Upper lobe of right lung (tissue), 1 donor: ENCODE measurements around the gene BACH2. TPM values are rescaled to one million over a fixed set of nuclear protein-coding genes. Genes with fewer than 3 reads are reported as not detected.

ENCODE experiments used
- ATAC-seq: fragments of 200-7000 bp; cut with Tn5 transposase; one replicate; pipeline ENCODE4 v1.9.1; 2020; ENCODE audit warnings: mild to moderate bottlenecking, moderate library complexity
- DNase-seq: peaks from one replicate; pipeline ENCODE4 v3.0.0-alpha.2; 2020
- H3K27ac ChIP-seq: fragments of 200-600 bp; one replicate; pipeline ENCODE4 v1.8.0; 2022
- H3K27me3 ChIP-seq: fragments of 200-600 bp; one replicate; pipeline ENCODE4 v1.8.0; 2022; ENCODE audit warnings: mild to moderate bottlenecking
- H3K36me3 ChIP-seq: fragments of 200-600 bp; one replicate; pipeline ENCODE4 v1.8.0; 2022
- H3K4me1 ChIP-seq: fragments of 200-600 bp; one replicate; pipeline ENCODE4 v1.8.0; 2022
- H3K4me3 ChIP-seq: fragments of 200-600 bp; one replicate; pipeline ENCODE4 v1.8.0; 2022; ENCODE audit warnings: mild to moderate bottlenecking
- H3K9me3 ChIP-seq: fragments of 200-600 bp; one replicate; pipeline ENCODE4 v1.8.0; 2022
- intact Hi-C: fragments of 100-400 bp; cut with DNase I; formaldehyde crosslinking; loops from one replicate; pipeline ENCODE4 v1.11.0; 2022
- total RNA-seq: library from RNA; stranded (reverse); fragmentation: NEBNext Ultra II Directional; extraction: Animal tissue kit (Norgen Biotek cat#: 25700); gene quantifications from one replicate; pipeline ENCODE4 v1.2.1, GENCODE V29; 2021
- TF ChIP-seq, protein P1 (sequence below): fragments of 200-600 bp; IDR thresholded peaks from one replicate; pipeline ENCODE4 v1.8.0; 2022; ENCODE audit warnings: antibody characterized with exemption
- donor health status: DM: no; HTN: yes; CAD: no; lungs with severe emphysema.

BACH2 gene
- total RNA-seq, 1 donor from 2014 or later: 4.9 TPM

DNA sequence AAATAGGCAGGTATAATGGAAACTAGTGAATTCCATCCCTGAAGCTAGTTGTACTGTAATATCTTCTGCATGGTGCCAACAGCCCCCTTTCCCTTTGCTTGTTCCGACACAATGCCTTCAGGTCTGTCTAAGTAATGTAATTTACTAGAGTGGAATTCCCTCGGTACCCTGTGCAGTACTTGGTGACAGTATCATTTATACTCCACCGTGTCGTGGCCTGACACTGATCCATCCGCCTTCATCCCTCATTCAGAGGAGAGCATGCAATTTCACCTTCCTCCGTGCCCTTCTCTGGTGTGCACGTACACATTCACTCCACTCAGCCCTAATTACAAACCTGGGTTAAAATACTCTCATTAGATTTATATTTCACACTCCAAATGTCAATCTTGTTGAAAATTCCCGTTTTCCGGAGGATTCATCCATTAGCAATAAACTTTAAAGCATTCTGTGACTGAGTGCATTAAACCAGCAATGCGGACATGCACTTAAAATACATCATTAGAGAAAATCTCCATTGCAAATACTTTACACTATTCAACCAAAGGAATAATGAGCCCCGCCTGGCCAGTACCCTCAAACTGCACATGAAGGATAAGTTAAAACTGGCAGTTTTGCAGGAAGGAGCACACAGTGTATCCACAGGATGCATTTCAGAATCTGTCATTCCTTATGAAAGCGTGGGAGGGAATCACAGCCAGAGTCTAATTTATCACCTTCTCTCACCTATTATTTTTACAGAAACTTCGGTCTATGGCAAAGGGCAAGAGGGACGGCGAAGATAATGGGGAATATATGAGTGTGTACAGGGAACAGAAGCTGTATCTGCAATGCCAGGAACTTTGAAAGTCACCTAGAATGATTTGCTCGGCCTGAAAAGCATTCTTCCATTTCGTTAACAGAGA, 219.9 kb downstream of the BACH2 start:
- intact Hi-C loops: no loop called here
- DNase-seq (no peak), ATAC-seq (no peak)
- Histone ChIP-seq H3K27me3 (no peaks in the 10 kb centered on the region), H3K9me3 (no peaks in the 10 kb centered on the region), H3K4me3 (no peak overlapping the region), H3K36me3 (no peaks in the 10 kb centered on the region), H3K4me1 (no peaks in the 10 kb centered on the region), H3K27ac (no peak overlapping the region)
- TF ChIP-seq, protein P1, sequence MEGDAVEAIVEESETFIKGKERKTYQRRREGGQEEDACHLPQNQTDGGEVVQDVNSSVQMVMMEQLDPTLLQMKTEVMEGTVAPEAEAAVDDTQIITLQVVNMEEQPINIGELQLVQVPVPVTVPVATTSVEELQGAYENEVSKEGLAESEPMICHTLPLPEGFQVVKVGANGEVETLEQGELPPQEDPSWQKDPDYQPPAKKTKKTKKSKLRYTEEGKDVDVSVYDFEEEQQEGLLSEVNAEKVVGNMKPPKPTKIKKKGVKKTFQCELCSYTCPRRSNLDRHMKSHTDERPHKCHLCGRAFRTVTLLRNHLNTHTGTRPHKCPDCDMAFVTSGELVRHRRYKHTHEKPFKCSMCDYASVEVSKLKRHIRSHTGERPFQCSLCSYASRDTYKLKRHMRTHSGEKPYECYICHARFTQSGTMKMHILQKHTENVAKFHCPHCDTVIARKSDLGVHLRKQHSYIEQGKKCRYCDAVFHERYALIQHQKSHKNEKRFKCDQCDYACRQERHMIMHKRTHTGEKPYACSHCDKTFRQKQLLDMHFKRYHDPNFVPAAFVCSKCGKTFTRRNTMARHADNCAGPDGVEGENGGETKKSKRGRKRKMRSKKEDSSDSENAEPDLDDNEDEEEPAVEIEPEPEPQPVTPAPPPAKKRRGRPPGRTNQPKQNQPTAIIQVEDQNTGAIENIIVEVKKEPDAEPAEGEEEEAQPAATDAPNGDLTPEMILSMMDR: no peak

DNA sequence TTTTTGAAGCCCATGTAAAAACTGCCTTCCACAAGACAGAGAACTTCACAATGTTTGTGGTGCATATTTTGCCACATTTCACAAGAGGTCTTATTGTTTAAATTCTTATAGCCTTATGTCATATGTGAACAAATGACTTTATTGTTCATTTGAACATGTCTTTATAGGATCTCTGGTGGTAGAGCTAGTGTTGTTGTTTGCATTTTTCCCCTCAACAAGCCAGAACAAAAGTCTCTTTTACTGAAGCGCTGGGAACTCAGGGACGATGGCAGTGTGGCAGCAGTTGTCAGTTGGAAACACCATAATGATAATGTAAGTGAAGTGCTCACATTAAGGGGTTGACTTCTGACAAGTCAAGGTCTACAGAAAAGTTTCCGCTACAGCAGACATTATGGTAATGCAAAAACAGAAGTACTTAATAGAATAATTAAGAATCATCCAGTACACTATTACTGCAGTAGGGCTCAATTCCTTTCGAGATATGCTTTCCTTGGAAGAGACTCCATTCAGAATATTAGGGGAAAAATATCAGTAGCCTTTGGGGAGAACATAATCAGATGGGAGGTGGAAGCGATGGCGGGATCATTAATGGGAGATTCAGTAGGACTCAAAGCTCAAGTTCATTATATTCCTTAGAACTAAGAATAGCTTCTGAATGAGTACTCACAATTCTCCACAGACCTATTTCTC, 222.3 kb downstream of the BACH2 start:
- DNase-seq: no peak
- H3K27me3 ChIP-seq: no peaks in the 10 kb centered on the region

DNA sequence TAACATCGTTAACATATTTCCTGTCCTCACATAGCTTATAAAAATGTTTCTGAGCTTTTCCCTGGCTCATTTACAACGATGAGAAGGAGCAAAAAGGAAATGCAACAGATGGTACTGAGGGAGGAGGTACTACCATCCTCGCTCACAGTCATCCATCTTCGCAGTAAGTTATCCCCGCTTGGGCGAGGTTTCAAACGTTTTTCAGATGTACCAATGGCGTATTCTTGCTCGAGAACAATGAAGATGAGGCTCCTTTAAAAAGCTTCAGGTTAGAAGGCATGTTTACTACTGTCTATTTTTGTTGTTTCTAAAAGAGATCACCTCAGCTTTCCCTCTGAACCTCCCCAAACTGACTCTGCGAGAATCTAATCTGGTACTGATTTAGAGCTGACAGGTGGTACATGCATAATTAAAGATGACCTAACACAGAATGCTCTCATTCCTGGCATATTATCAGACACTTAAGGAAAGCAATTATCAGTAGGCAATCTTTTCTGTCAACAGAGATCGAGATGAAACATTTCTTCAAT, 223.6 kb downstream of the BACH2 start:
- Histone ChIP-seq H3K4me1 (no peaks in the 10 kb centered on the region), H3K27ac (no peak overlapping the region), H3K9me3 (no peaks in the 10 kb centered on the region), H3K4me3 (no peak overlapping the region), H3K27me3 (no peaks in the 10 kb centered on the region), H3K36me3 (no peaks in the 10 kb centered on the region)
- TF ChIP-seq, protein P1: no peak
- no peak for DNase-seq
- intact Hi-C loops: no loop called here
- ATAC-seq: no peak

More for the DNA sequence above, 222.3 kb downstream of the BACH2 start:
- Histone ChIP-seq H3K4me1 (no peaks in the 10 kb centered on the region), H3K27ac (no peak overlapping the region), H3K4me3 (no peak overlapping the region), H3K9me3 (no peaks in the 10 kb centered on the region), H3K36me3 (no peaks in the 10 kb centered on the region)
- no peak for ATAC-seq
- TF ChIP-seq, protein P1: no peak
- intact Hi-C loops: no loop called here

DNA sequence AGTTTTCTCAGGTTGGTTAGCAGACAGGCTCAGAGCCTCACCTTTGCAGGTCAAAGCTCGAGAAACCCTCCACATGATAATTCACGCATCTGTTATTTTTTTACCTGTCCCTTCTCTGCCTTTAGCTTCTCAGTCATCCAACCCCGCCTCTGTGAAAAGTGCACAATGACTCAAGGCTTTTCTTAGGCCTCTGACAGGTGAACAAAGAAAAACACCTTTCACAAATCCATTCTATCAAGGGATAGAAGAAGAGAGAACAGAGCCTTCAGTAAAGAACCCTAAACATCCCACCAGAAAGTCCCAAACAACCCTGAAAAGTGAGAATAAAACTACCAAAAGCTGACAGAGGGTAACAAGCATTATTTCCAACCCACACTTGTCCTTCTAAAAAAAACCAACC, 224.1 kb downstream of the BACH2 start:
- intact Hi-C loops: no loop called here

DNA sequence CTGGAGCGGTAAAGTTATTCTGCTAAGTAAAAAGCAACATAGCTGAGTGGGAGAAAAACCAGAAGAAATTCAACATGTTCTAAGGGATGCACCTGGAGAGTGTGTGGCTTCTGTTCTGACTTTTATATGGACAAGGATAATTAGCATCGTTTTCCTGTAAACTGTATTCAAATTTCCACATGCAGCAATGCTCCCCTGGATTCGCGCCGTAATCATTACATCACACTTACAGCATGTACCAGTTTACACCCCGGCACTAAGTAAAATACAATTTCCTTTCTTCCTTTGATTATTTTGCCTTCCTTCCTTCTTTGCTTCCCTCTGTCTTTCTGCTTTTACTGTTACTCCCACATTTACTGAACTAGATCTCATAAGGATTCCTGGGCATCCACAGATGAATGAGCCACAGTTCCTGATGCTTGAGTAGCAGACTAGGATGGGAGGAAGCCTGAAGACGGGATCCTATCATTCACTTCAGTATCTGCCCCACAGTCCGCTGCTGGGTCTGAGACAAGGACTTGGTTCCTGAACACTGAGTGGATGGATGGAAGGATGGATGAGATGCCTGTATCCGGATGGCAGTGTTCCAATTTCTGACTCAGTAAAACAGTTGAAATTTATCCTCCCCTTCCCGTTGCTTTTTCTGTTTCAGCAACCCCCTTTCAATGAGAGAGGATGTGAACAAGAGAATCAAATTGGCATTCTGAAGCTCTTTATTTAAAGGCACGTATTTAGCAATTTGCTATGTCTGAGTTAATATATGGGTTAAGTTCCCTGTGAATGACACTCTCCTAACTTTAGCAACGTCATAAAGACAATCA, 227.7 kb downstream of the BACH2 start:
- intact Hi-C loops: no loop called here
- Histone ChIP-seq H3K4me1 (no peaks in the 10 kb centered on the region), H3K36me3 (no peaks in the 10 kb centered on the region), H3K4me3 (no peak overlapping the region), H3K27me3 (no peaks in the 10 kb centered on the region), H3K9me3 (no peaks in the 10 kb centered on the region), H3K27ac (no peak overlapping the region)
- DNase-seq (no peak), ATAC-seq (no peak)
- TF ChIP-seq, protein P1: no peak

More for the DNA sequence above, 224.1 kb downstream of the BACH2 start:
- DNase-seq (no peak), ATAC-seq (no peak)
- TF ChIP-seq, protein P1: no peak
- H3K36me3 ChIP-seq: no peaks in the 10 kb centered on the region
- no peak overlapping the region for H3K27ac ChIP-seq
- no peaks in the 10 kb centered on the region for H3K4me1 ChIP-seq
- no peaks in the 10 kb centered on the region for H3K9me3 ChIP-seq
- H3K4me3 ChIP-seq: no peak overlapping the region
- H3K27me3 ChIP-seq: no peaks in the 10 kb centered on the region
